Endothelial cell of umbilical vein (primary cell): ENCODE results near the gene CRY1.

Experiments used
- EZH2 ChIP-seq: IDR thresholded peaks from 2 replicates; pipeline ENCODE4 v1.6.1; 2012; ENCODE audit warnings: borderline replicate concordance, low read depth, mild to moderate bottlenecking, moderate library complexity, low read length, inconsistent platforms; ENCODE audit not compliant: severe bottlenecking
- FOS ChIP-seq: IDR thresholded peaks from 2 replicates; pipeline ENCODE4 v1.6.1; 2011; ENCODE audit warnings: mild to moderate bottlenecking, low read length, moderate library complexity, borderline replicate concordance; ENCODE audit not compliant: insufficient read depth
- GATA2 ChIP-seq: IDR thresholded peaks from 2 replicates; pipeline ENCODE4 v1.7.0; 2011; ENCODE audit warnings: low read depth, mild to moderate bottlenecking, moderate library complexity, mixed read lengths, low read length; ENCODE audit not compliant: insufficient read length, insufficient read depth
- JUN ChIP-seq: IDR thresholded peaks from 2 replicates; pipeline ENCODE4 v1.6.1; 2011; ENCODE audit warnings: borderline replicate concordance, low read depth; ENCODE audit not compliant: insufficient read length, insufficient read depth
- MAX ChIP-seq: IDR thresholded peaks from 2 replicates; pipeline ENCODE4 v1.6.1; 2011; ENCODE audit not compliant: insufficient read depth, insufficient read length
- MYC ChIP-seq: IDR thresholded peaks from one replicate; pipeline ENCODE4 v1.6.1; 2011; ENCODE audit warnings: mild to moderate bottlenecking, low read depth, low read length
- POLR2A ChIP-seq: IDR thresholded peaks from 2 replicates; pipeline ENCODE4 v1.6.1; 2012; ENCODE audit warnings: low read depth, mild to moderate bottlenecking, control low read depth, low read length
- POLR2AphosphoS5 ChIP-seq: IDR thresholded peaks from 2 replicates; pipeline ENCODE4 v1.6.1; 2012; ENCODE audit warnings: low read depth, mild to moderate bottlenecking, control low read depth, low read length, moderate library complexity; ENCODE audit not compliant: insufficient read depth
- TF ChIP-seq, protein P1 (sequence below), 2 donors: IDR thresholded peaks; 1 replicate in 1 of 2; 2 replicates in 1 of 2; pipeline ENCODE4 v1.5.1; 2011; ENCODE audit warnings: low read length in 2 of 2, mild to moderate bottlenecking in 2 of 2, moderate library complexity in 2 of 2, control low read depth in 1 of 2, inconsistent platforms in 1 of 2, low read depth in 1 of 2; ENCODE audit not compliant: insufficient read depth in 1 of 2; ENCODE audit errors: extremely low read depth in 1 of 2

- TF ChIP-seq POLR2AphosphoS5 (no peak), MAX (no peak), JUN (no peak), MYC (no peak), POLR2A (no peak), GATA2 (no peak), EZH2 (no peak), FOS (no peak)
- TF ChIP-seq, protein P1, sequence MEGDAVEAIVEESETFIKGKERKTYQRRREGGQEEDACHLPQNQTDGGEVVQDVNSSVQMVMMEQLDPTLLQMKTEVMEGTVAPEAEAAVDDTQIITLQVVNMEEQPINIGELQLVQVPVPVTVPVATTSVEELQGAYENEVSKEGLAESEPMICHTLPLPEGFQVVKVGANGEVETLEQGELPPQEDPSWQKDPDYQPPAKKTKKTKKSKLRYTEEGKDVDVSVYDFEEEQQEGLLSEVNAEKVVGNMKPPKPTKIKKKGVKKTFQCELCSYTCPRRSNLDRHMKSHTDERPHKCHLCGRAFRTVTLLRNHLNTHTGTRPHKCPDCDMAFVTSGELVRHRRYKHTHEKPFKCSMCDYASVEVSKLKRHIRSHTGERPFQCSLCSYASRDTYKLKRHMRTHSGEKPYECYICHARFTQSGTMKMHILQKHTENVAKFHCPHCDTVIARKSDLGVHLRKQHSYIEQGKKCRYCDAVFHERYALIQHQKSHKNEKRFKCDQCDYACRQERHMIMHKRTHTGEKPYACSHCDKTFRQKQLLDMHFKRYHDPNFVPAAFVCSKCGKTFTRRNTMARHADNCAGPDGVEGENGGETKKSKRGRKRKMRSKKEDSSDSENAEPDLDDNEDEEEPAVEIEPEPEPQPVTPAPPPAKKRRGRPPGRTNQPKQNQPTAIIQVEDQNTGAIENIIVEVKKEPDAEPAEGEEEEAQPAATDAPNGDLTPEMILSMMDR (IDR thresholded peaks at IDR 0.05; ENCODE audit: extremely low read depth in 1 of 2, insufficient read depth in 1 of 2, low read depth in 1 of 2, low read length in 2 of 2), result no peak
These were observed 132.9 kb downstream of the CRY1 start for GRCh38 chr12:106960443-106960842.
